ENCODE measurements around the gene HSDL1. TPM values are rescaled to one million over a fixed set of nuclear protein-coding genes. Genes with fewer than 3 reads are reported as not detected.

Gene HSDL1
- total RNA-seq = 146 TPM

GRCh38 chr16:84144859-84145639 lies at the start of gene HSDL1, which contains the start of gene DNAAF1:
Gene HSDL1, minus strand, starts transcription at chr16:84145177. Its CDS starts 13,856 bp downstream, at chr16:84131321.
Gene DNAAF1, plus strand, starts transcription at chr16:84145308. Its CDS starts 133 bp downstream, at chr16:84145441.

GRCh38 chr16:84190731-84191388 lies 45.9 kb upstream of the HSDL1 start, which contains the start of gene ADAD2:
Gene ADAD2, plus strand, starts transcription at chr16:84191157. Its CDS starts 74 bp downstream, at chr16:84191231.

GRCh38 chr16:84186685-84187437 lies 41.9 kb upstream of the HSDL1 start, which contains the start of gene TAF1C:
Gene TAF1C, minus strand, starts transcription at chr16:84187057. Its CDS starts 2,069 bp downstream, at chr16:84184988.

GRCh38 chr16:84116720-84117493 lies 28.1 kb downstream of the HSDL1 start, which contains the start of gene MBTPS1:
Gene MBTPS1, minus strand, starts transcription at chr16:84116942. Its CDS starts 15,159 bp downstream, at chr16:84101783.

Other genes starting within 250 kb of the HSDL1 start
- 11.3 TPM for gene MLYCD, start 246.1 kb downstream of the HSDL1 start, total RNA-seq
- gene OSGIN1, start 191.9 kb downstream of the HSDL1 start, total RNA-seq = not detected
- gene NECAB2, start 176.9 kb downstream of the HSDL1 start, total RNA-seq = 0.63 TPM
- not detected for gene SLC38A8, start 102.4 kb downstream of the HSDL1 start, total RNA-seq
- gene MBTPS1, start 28.2 kb downstream of the HSDL1 start, total RNA-seq = 138 TPM
- gene DNAAF1, start 131 bp upstream of the HSDL1 start, total RNA-seq = 0.94 TPM
- gene TAF1C, start 41.9 kb upstream of the HSDL1 start, total RNA-seq = 36.3 TPM
- not detected for gene ADAD2, start 46.0 kb upstream of the HSDL1 start, total RNA-seq
- gene KCNG4, start 94.8 kb upstream of the HSDL1 start, total RNA-seq = not detected
- 0.31 TPM for gene WFDC1, start 149.7 kb upstream of the HSDL1 start, total RNA-seq
- 15.0 TPM for gene ATP2C2, start 223.4 kb upstream of the HSDL1 start, total RNA-seq